ENCODE results near the gene PRAME.

PRAME gene

GRCh38 chr22:22578702-22579424, 19.8 kb upstream of the PRAME start:
- no peak for FAIRE-seq

GRCh38 chr22:22576989-22577427, 17.9 kb upstream of the PRAME start:
- no peak for FAIRE-seq

- peak; percentile 23 for FAIRE-seq
Measured at GRCh38 chr22:22576244-22576988, 17.4 kb upstream of the PRAME start.

- FAIRE-seq: no peak
Measured at GRCh38 chr22:22574361-22574760, 15.3 kb upstream of the PRAME start.

- no peak for FAIRE-seq
Measured at GRCh38 chr22:22573047-22573889, 14.2 kb upstream of the PRAME start.

GRCh38 chr22:22571862-22572261, 12.8 kb upstream of the PRAME start:
- no peak for FAIRE-seq

- FAIRE-seq: no peak
Measured at GRCh38 chr22:22571429-22571828, 12.4 kb upstream of the PRAME start.

- no peak for FAIRE-seq
Measured at GRCh38 chr22:22569218-22569617, 10.2 kb upstream of the PRAME start.

- FAIRE-seq: no peak
Measured at GRCh38 chr22:22565981-22566380, 6.9 kb upstream of the PRAME start.

GRCh38 chr22:22558071-22558971, 744 bp downstream of the PRAME start:
- no peak for FAIRE-seq

GRCh38 chr22:22556995-22557925, 1.8 kb downstream of the PRAME start:
- FAIRE-seq: no peak

GRCh38 chr22:22556578-22556977, 2.5 kb downstream of the PRAME start:
- FAIRE-seq: no peak

GRCh38 chr22:22555596-22555995, 3.5 kb downstream of the PRAME start:
- FAIRE-seq: no peak

- no peak for FAIRE-seq
Measured at GRCh38 chr22:22554587-22555284, 4.3 kb downstream of the PRAME start.

GRCh38 chr22:22553735-22554586, 5.1 kb downstream of the PRAME start:
- FAIRE-seq: no peak

- no peak for FAIRE-seq
Measured at GRCh38 chr22:22553141-22553540, 5.9 kb downstream of the PRAME start.

GRCh38 chr22:22552630-22553029, 6.4 kb downstream of the PRAME start:
- FAIRE-seq: no peak

GRCh38 chr22:22550789-22551434, 8.2 kb downstream of the PRAME start:
- no peak for FAIRE-seq

- no peak for FAIRE-seq
Measured at GRCh38 chr22:22548910-22549309, 10.2 kb downstream of the PRAME start.

All from G401.6 (cell line).